RKO (cell line): ENCODE results near the gene PLCXD3.

Source experiments
- DNase-seq: peaks from one replicate; pipeline ENCODE4 v3.0.0-alpha.2; 2016; ENCODE audit warnings: low spot score

Gene PLCXD3

DNA sequence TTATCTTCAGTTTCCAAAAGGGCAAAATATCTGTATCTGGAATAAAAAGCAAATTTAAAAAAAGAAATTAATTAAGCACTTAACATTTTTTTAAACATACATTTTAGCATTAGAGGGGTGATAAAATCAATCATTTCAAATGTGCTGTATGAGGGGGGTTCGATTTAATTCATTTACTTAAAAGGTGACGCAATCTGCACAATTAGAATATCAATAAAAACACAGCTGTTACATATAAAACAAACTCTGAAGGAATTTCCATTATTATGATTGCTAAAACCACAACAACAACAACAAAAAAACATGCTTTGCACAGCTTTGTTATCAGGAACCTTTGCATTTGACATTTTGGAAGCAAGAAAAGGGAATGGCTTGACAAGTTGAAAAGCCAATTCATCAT, 225.5 kb downstream of the PLCXD3 start:
- DNase-seq: no peak

GRCh38 chr5:41281215-41281810, 229.1 kb downstream of the PLCXD3 start:
- no peak for DNase-seq

DNA sequence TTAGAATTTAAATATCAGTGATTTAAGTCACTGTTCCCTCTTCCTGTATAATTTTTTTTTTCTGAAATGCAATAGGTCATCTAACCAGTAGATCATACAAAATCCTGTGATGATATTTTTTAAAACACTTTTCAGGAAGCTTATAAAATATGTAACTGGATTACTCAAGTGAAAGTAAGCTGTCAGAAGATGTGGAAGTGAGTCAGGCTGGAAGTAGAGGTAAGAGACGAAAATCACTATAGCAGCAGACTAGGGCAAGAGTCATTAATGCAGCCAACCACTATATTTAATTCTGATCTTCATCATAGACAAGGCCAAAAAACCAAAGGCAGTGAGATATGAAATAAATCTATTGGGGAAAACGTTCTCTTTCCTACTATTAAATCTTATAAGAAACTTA, 231.4 kb downstream of the PLCXD3 start:
- no peak for DNase-seq

DNA sequence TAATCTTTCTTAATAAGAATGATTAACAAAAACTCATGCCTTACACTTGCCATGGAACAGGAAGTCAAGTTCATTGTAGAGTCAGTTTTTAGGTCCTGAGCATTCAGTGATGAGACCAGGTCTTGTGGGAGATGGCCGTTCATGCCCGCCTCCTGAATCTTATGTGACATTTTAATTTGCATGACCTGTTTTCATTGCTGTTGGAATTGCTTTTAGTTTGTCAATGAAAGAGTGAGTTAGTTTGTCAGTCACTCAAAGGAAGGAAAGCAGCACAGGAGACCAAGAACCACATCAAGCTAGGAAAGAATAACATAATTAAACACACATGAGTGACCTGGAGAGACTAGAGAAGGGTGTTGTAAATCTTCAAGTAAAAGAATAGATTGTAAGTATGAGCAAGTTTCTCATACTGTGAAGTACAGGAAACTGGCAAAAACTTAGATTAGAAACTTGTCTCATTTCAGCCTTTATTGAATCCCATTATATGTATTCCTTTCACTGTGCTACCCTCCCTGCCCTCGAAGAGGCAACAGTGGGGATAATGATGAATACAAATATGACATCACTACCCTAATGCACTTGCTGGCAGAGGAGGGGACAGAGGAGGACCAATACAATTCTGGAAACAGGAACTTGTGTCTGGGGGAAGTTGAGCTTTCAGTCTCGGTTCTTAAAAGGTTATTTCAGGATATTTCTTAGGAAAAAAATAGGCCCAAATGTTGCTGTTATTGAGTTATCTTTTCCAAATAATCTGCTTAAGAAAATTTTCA, 232.7 kb downstream of the PLCXD3 start:
- DNase-seq: no peak

DNA sequence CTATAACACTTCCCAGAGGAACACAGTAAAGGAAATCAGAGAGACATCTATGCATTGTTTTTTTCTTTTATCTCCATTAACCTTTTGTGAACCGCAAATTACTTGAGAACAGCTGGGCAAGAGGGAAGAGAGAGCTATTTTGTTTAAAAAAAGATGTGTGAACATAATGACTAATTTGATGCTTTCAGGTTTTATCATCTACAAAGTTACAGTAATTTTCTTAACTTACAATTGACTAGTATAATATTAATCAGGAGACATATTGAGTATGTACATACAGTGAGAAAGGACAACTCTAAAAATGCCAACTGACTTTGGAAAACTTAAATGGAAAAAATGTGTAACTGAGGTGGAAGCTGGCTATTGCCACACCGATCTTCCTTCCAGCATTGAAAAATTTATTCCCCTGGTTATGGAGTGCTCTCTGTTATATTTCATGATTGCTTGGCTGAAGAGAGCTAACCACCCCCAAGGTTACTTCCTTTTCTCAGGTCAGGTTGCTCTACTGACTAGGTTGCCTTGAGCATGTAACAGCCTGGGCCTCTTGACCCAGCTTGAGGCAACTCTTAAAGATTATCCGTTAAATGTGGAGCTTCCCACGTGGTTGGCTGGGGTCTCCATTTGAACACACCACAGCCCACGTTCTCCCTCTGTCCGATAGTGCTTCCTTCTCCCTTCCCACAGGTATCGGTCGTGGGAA, 234.4 kb downstream of the PLCXD3 start:
- no peak for DNase-seq

GRCh38 chr5:41270423-41271251, 239.8 kb downstream of the PLCXD3 start:
- DNase-seq: peak; percentile 74

- DNase-seq: no peak
Observed at GRCh38 chr5:41268894-41269293, 241.5 kb downstream of the PLCXD3 start.

DNA sequence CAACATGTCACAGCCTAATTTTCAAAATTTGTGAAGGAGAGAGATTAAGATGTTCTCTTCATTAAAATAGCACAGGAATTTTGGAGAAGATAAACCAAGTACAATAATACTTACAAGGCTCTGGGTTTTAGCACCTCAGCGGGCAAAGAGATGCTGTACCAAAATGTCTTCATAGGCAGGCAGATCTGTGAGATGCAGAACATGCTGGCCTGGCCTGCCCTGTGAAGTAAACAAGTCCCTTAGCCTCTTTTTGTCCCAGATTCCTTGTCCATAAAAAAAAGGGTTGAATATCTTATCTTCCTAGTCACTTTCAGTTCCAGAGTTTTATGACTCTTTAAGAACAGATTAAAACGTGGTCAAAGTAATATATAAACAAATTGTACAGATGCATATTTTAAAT, 244.0 kb downstream of the PLCXD3 start:
- DNase-seq: no peak

GRCh38 chr5:41264019-41264418, 246.4 kb downstream of the PLCXD3 start:
- no peak for DNase-seq

DNA sequence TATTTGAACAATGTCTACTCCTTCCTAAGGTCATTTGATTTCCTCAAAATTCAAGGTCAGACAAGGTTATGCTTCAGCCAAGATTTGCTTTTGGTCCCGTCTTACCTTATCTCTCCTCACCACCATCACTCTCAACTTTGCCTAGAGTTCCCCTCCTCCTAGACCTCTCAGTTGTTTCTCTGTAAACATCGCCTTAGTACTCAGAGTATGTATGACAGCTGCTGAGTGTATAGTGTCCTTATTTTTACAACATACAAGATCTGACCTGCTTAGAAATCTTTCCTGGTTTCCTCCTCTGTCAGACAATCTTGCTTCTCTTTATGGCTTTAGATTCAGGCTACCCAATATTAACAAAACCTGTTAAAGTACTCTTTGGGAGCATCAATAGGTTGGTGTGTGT, 247.1 kb downstream of the PLCXD3 start:
- DNase-seq: no peak
